Embryonic facial prominence (tissue), 1 donor: ENCODE data around the gene KLHL29.
A peak's percentile ranks its signal among the peaks of the same experiment; 100 is the strongest.

Experiments used
- DNase-seq: peaks from one replicate; pipeline ENCODE4 v3.0.0-alpha.2; 2016; ENCODE audit errors: extremely low spot score

The KLHL29 gene

DNA sequence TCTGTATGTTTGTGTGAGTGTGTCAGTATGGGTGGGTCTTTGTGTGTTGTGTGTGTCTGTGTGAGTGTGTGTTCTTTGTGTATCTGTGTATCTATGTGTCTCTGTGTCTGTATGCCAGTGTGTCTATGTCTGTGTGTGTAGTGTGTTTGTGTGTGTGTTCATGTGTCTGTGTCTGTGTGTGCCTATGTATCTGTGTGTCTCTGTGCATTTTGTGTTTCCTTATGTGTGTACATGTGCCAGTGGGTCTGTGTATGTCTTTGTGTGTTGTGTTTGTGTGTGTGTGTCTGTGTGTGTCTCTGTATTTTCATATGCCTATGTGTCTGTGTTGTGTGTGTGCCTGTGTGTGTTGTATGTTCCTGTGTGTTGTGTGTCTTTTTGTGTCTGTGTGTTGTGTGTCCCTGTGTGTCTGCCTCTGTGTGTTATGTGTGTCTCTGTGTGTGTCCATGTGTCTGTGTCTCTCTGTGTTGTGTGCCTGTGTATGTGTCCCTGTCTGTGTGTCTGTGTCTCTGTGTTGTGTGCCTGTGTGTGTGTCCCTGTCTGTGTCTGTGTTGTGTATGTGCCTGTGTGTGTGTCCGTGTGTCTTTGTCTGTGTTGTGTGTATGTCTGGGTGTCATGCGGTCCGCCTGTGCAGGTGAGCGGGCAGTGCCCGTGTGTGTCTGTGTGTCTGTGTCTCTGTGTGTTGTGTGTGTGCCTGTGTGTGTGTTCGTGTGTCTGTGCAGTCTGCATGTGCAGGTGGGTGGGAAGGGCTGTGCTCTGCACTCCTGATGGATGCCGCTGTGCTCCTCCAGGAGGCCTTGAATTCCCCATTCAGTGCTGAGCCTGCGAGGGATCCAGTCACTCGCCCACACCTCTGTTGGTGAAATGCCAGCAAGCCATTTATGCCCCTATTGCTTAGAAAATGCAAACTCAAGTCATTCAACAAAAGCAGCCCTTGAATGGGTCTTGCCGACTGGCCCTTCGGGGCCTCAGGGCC lies 37.4 kb downstream of the KLHL29 start:
- DNase-seq = no peak

DNA sequence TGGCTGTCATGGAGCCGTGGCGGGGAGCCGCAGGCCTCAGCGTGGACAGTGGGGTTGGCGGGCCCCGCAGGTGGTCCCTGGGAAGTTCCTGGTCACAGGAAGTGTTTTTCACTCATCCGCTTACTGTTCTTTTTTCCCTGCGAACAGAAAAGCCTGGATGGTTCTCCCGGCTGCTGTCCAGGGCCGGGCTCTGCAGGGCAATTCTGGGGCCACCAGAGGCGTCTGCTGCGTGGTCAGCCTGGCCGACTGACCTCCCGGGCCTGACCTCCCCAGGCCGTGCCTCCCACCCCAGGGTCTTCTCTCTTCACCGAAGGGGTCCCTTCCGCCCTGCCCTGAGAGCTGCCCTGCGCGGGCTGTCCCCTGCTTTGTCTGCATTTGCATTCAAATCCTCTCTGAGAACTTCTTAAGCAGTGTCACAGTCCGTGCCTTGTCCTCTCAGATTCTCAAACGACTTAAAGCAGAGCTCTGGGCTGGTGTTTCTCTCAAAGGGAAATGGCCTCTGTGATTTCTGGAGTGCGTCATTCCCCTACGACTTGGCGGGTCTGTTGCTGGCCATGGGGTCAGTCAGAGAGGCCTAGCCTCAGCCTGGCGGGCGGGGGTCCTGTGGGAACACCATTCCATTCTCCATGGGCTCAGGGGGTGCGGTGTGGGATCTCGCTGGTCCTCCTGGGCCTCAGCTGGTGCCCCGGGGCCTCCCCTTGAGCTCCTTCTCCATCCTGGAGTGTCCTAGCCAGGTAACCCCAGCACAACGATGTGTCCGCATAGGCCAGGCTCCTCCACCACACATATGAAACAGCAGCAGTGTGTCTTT lies 38.3 kb downstream of the KLHL29 start:
- no peak for DNase-seq

DNA sequence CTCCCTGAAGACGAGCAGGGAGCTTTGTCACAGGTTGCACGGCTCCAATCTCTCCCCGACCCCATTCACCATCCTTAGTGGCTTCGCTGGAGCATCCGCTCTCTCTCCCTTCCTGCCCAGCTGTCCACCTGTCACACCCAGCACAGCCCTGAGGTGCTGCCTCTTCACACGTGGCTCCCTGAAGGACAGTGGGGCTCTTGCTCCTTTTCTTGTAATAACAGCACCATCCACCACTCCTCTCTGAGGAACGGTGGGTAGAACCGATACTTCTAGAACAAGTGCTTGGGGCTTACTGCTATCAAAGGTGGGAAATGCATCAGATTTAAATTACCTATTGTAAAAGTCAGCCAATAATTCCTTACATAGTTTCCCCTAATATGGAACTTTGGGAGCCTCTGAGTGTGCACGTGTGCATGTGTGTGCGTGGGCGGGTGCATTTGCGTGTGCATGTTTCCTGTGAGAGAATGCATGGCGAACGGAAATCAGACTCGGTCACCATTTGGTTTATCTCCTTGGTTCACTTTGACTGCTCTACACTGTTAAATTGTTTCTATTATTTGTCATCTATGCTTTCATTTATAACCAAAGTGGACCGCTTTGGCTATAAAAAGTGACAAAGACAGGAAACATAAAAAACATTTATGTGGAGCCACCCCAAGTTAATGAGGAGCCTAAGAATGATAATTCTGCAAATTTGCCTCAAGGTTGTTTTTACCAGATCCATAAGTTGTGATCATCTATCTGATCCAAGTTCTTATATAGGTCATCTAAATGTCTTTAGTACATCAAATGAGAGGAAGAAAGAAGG lies 39.1 kb downstream of the KLHL29 start:
- DNase-seq = no peak

DNA sequence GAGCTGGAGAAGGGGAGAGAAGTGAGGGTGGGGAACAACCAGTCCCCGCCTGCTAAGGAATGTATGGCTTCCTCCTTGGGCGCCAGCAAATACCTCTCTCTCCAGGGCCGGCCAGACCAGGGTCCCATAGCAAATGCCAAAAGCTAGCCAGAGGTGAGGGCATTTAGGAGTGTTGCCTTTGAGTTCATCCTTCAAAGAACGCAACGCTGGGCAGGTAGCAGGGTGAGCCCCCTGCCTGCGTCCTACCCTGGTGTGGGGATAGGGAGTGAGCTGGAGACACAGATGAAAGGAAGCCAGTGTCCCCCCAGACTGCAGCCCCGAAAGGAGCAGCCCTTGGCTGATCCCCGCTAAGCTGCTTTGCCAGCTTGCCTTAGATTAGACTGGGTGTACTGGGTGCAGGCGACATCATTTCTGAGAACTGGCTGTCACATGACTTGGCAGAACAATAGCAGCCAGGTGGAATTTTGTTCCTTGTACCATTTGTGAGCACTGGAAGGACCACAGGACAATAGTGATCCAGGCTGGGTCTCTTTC lies 40.4 kb downstream of the KLHL29 start:
- DNase-seq = no peak

DNA sequence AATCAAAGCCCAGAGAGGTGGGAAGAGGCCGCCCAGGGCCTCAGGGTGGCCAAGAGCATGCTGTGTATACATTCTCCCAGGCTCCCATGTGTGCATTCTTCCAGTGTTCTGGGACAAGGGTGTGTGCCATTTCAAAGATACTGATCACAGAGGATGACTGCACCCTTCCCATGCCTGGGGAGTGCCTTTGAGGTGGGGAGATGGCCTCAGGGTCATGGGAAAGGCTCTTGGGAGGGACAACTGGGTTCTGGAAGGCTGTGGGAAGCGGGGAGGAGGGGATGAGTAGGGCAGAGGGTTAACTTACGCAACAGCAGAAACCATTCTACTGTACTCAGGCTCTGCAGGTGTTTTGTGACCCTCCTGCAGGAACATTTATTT lies 40.9 kb downstream of the KLHL29 start:
- DNase-seq = no peak

DNA sequence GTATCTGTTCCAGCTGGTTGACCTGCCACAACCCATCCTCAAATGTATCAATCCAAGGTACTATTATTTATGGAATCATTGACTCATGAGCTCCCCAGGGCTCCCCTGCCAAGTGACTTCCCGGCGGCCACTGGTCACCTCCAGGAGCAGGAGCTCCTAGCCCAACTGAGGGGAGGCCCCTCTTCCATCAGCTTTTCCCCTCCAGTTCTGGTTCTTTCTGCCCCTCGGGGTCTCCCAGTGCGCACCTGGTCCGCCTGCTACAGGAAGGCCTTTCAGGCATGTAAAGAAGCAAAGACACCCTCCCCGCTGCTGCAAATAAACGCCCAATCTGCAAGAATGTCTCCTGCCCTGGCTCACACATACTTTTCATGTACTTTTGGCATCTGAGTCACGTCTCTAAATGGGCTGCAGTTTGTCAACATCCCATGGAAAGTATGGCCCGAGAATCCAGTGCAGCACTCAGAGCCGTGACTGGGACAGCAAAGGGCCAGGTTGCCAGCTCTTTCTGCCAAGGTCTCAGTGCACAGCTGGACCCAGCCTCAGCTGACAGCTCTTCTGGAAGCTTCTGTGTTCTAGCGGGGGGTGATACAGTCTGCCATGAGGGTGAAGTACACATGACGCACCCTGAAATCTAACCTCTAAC lies 41.4 kb downstream of the KLHL29 start:
- no peak for DNase-seq

DNA sequence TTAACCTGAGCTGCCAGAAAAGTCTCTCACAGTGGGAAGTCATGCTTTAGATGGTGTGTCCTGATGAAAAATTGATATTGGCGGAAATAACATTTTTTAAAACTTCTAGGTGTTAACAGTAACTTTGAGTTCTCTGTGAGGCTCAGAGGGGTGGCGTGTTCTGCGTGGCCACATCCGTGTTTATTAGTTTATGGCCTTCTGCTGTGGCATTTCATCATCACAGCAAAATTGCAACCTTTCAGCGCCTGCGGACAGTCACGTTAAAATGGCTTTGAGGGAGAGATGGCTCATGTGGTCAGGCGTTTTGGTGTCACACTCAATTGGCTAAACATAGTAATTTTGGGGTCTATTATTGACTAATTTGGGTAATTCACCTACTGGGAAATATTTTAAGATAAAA lies 42.4 kb downstream of the KLHL29 start:
- no peak for DNase-seq

DNA sequence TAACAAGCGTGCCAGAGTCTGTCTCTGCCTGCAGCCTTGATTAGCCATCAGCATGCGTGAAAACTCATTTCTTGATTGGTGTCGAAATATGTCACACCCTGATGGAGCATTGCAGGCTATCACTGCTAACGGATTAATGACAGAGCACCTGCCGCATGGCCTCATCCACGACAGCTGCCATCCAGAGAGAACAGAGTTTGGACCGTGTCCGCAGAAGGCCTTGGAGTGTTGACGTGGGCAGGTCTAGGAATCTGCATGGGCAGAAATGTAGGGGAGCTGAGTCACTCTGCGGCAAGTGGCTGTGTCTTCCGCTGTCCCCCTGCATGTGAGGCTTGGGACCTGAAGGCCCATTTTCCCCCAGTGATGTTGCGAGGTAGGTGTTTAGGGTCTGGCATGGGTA lies 43.0 kb downstream of the KLHL29 start:
- no peak for DNase-seq

DNA sequence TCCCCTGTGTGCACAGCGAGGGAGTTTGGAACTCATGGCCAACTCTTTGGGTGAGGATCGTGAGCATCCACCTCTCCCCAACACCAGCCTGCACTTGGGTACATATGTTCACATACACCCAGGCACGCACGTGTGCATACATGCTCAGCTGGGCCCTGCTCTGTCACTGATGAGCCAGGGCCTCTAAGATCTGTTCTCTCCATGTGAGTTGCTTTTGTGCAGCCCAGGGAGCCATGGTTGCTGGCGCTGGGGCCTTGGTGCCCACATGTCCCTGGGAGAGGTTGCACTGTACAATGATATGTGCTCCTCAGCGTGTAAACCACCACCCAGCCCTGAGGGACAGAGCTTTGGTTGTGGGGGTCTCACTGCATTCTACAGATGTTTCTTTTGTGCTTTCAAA lies 44.1 kb downstream of the KLHL29 start:
- no peak for DNase-seq

DNA sequence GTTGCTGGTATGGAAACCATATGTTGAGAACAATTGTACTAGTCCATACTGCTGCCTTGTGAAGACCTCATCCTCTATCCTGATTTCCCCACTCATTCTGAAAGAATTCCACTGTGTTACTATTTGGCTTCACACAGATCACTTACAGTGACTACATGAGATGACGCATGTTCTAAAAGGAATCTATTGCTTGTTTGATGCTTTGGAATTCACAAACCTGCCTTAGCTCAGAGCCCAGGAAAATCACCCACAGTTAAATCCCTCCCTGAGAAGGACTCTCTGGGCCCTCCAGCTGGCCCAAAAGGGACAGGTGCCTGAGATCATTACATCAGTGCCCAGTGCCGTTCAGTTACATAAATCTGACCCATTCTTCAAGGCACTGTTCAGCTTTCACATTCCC lies 45.3 kb downstream of the KLHL29 start:
- DNase-seq = peak; percentile 25

DNA sequence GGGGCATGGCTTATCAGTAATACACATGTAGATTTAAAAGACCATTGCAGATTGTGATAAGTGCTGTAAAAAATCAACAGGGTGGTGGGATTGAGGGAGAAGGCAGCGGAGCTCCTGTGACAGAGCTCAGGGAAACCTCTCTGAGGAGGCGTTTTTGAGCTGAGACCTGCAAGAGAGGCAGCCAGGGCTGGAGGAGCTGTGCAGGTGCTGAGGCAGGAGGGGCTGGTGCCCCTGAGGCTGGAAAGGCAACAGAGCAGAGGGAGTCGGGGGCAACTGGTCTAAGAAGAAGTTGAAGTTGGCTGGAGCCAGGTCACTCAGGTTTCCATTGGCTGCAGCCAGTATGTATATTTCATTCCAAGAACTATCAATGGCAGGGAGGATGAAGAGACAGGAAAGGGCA lies 47.6 kb downstream of the KLHL29 start:
- DNase-seq = no peak

DNA sequence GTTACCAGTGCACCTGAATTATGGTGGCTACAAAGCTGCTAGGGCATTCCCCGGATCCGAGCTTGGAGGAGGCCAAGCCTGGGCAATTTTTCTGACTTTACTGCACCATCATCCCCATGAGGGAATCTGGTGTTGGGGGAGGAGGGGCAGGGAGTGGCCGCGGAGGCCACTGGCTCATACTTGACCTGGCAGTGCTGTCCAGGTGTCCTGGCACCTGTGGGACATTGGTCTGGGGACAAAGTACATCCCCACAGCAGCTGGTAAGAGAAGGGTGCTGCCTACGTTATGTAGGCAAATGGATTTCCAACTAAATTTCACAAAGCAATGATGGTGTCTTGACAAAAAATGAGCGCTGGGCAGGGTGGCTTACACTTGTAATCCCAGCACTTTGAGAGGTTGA lies 48.3 kb downstream of the KLHL29 start:
- no peak for DNase-seq

DNA sequence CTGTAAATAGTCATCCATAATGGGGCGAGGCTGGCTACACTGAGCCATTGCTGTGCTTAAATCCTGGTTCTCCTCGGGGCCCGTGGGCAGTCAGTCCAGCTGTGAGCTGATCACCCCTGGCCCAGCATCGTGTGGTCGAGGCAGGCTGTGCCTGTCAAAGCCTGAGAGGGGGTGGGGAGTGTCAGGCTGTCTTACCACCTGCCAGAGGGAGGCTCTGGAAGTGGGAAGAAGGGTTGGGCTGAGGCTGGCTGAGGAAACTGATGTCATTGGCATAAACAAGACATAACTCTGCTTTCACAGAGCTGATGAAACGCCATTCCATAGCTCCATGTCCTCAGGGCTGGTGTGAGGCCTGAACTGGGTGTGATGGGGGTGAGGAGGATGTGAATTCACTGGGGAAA lies 49.7 kb downstream of the KLHL29 start:
- no peak for DNase-seq

DNA sequence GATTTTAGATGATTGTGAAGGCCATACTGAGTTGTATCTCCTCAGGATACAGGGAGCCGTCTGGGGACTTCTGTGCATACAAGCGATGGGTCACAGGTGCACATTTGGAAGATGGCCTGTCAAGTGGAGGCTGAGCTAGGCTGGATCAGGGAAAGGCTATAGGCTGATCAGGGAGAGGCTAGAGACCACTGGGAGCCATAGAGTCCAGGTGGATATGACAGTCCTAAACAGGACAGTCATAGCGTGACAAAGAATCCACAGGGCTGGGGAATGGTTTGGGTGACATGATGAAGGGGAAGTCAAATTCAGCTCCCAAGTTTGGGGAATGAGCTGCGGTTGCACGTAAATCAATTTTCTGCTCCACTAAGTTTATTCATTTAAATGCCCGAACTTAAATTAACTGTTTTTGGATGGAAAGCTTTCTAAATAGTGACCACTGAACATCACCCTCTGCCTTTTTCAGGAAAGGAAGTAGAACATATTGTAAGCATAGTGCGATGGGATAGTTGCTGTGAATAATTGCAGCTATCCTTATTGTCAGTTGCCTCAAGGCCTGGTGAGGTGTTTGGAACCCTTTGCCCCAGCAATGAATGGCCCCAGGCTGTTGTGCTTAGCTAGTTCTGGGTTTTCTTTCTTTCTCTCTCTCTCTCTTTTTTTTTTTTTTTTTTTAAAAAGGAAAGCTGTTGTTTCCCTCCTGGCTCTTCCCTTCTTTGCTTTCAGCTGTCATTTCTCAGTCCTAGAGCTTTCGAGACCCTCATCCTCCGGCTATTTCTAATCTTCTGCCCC lies 50.5 kb downstream of the KLHL29 start:
- no peak for DNase-seq

DNA sequence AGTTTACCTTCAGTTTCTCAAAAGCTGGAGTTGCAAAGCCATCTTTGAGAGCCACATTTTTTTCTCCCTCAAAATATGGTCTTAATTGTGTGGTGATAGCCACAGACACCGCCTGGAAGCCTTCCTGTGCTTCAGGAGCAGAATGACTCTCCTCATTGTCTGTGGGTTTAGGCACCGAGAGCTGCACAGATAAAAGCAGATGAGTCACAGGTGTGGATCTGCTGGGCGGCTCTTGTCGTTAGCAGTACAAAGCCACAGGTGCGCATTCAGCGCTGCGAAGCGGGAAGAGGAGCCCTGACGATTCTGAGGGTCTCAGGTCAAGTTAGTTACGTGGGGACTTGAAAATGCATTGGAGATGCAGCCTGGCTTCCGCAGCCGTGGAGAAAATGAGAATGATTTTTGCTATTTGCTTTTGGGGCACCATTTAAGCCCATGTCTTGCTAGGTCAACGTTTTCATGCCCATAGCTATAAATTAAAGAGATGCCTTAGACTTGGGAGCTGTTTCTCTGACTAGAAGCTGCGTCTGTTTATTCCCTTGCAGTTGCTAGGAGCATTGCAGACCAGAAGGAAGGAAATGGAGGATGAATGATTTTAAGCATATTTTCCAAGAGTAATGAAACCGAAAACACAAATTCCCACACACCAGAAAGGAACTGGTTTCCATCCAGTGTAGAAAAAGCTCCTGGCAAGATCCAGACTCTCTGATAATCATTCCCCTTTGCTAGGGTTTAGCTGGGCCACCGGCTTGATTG lies 51.5 kb downstream of the KLHL29 start:
- no peak for DNase-seq

DNA sequence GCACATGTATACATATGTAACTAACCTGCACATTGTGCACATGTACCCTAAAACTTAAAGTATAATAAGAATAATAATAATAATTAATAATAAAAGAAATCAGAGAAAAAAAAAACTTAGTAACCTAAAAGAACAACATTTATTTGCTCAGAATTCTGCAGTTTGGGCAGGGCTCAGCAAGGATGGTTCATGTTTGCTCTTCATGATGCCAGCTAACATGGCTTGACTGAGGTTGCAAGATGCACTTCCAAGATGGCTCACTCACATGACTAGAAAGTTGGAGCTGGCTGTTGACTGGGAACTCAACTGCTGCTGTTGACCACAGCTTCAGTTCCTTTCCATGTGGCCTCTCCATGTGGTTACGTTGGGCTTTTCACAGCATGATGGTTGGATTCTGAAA lies 56.4 kb downstream of the KLHL29 start:
- no peak for DNase-seq

DNA sequence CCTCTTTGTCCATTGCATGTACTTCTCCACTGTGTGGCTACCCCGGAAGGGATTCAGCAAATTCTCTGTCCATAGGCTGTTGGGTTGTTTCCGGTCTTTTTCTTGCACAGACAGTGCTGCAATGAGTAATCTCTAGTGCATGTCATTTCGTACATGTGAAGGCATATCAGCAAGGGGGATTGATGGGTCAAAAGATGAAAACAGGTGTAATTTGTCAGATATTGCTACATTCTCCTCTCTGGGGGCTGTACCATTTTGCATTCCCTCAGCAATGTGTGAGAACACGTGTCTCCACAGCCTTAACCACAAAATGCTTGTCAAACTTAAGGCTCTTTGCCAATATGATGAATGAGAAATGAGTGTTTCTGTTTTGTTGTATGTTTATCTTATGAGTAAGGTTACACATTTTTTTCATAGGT lies 60.5 kb downstream of the KLHL29 start:
- no peak for DNase-seq

DNA sequence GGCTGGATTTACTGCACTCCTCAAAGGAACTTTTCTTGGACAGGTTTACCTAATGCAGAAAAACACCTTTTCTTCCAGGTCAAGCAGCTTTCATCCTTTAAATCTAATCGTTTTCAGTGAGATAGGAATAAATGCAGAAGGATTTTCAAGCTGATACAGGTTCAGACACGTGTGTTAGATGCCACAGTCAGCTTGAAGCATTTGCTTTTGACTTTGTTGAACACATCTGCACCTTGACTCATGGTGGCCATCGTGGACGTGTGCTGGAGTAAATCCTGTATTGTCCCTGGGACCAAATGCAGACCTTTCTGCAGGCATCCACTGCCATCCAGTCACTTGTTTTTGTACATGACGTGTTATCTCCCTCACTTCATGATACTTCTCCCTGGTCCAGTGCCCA lies 61.9 kb downstream of the KLHL29 start:
- DNase-seq = no peak

DNA sequence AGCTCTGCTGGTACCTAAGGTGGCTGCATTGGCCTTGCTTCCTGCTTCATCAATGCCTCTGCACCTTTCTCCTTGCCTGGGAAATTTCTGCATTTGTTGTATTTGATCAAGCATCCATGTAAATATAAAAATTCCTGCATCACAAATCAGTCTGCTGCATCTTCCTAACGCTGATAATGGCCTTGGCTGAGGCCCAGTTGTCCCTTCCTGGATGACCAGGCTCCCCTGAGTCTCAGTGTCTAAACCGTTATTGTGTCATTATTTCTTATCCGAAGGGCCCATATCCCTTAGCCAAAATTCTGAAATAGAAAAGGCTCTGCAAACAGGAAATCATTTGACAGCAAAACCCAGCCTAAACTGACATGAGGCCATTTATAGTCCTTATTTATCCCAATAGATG lies 62.4 kb downstream of the KLHL29 start:
- DNase-seq = no peak

DNA sequence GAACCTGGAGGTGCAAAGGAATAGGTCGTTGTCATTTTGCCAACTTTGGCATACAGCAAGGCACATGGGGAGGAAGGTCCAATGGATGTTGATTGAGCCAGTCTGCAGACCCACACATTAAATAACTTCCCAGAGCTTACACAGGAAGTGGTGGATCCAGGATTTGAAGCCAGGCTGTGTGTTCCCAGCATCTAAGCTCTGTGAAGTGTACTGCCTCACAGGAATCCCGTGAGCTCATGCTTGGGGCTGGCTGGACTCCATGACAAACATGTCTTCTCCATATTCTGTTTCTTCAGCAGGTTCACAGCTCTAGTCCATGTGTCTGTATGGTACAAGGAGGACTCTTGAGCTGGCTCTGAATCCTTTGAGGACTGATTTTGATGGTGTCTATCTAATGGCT lies 63.9 kb downstream of the KLHL29 start:
- no peak for DNase-seq
